KBM-7 (cell line): ENCODE results near the gene MICAL2.
A peak's percentile ranks its signal among the peaks of the same experiment; 100 is the strongest.

ENCODE experiments used
- DNase-seq: peaks from one replicate; pipeline ENCODE4 v3.0.0-alpha.2; 2015
- in situ Hi-C: fragments of 300-500 bp; cut with MboI; formaldehyde crosslinking; loops from 2 replicates; pipeline ENCODE4 v1.14.3; 2020; ENCODE audit warnings: low sequenced_read_pairs, low pct_unique_long_range_greater_than_20kb, mixed read lengths

MICAL2 gene

GRCh38 chr11:12266943-12267342, 156.6 kb downstream of the MICAL2 start:
- in situ Hi-C loops = loop anchor here (25.0 kb wide), 1 partner anchor 455 kb away; no protein-coding TSS in a partner anchor
- DNase-seq = no peak

DNA sequence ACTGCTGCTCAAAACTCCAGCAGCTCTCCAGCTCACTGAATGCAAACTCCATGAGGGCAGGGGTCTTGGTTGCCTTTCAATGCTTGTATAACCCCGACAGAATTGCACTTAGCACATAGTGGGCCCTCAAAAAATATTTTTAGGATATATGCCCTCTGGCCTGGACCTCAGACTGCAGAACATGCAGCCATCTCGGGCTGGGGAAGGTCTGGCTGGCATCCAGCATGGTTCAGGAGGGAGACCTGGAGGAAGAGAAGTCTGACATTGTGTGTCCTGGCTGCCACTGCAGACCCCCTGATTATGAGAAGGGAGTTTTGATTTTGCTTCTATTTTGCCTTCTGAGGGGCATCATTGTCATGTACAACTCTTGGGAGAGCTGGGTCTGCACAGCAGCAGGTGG, 157.5 kb downstream of the MICAL2 start:
- DNase-seq = no peak
- in situ Hi-C loops = loop anchor here (25.0 kb wide), 1 partner anchor 456 kb away; no protein-coding TSS in a partner anchor

- peak; percentile 52 for DNase-seq
- in situ Hi-C loops = loop anchor here (25.0 kb wide), 1 partner anchor 457 kb away; no protein-coding TSS in a partner anchor
These were observed 158.7 kb downstream of the MICAL2 start for GRCh38 chr11:12269104-12269441.

DNA sequence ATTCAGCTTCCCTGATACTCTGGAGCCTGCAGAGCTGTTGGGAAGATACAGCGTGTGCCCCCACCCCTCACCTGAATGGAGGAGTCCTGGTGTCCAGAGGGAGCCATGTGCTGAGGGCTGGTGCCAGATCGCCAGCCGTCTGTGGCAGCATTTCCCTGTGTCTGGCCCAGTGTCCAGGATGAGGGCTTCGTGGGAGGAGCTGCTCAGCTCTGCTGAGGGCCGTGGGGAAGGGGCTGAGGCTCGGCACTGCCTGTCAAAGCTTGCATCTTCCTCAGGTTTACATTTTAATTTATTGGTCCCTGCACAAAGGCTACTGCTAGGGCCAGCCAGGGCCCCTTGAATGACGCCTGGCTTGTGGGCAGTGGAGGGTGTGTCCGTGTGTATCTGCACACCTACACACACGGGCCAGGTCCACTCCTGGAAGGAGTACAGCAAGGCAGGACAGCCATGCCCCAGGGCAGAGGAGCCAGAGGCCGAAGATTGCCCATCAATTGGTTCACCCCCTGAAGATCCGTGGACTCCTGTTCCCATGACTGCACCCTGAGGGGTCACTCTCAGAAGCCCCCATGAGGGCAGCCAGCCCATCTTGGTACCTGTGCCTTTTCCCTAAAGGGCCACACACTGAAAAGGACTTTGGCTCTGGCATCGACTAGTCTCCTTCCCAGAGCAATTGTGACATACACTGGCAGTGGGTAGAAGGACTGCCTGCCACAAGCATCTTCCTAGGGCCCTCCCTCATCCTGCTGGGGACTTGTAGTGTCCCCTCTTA, 159.2 kb downstream of the MICAL2 start:
- in situ Hi-C loops = loop anchor here (25.0 kb wide), 1 partner anchor 457 kb away; no protein-coding TSS in a partner anchor
- no peak for DNase-seq

GRCh38 chr11:12270215-12270797, 159.9 kb downstream of the MICAL2 start:
- in situ Hi-C loops = loop anchor here (25.0 kb wide), 1 partner anchor 458 kb away; no protein-coding TSS in a partner anchor
- no peak for DNase-seq

DNA sequence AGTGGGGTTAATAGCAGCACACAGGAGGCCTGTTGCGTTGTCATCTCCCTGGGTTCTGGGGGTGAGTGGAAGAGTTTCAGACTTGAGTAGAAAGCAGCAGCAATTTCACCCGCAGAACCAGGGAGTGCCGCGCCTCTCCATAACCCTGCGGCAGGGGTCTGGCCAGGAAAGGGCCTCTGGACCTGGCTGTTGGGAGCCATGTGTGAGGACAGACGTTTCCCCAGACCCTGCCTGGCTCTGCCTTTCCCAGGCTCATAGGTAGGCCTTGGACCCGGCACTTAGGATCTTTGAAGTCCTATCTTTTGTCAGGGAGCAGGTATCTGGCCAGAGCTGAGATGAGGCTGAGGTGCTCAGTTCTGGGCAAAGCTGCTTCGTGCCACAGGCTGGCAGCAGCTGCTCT, 160.4 kb downstream of the MICAL2 start:
- in situ Hi-C loops = loop anchor here (25.0 kb wide), 1 partner anchor 459 kb away; no protein-coding TSS in a partner anchor

GRCh38 chr11:12271241-12271640, 160.9 kb downstream of the MICAL2 start:
- no peak for DNase-seq
- in situ Hi-C loops = loop anchor here (25.0 kb wide), 1 partner anchor 459 kb away; no protein-coding TSS in a partner anchor

More for the DNA sequence above, 160.4 kb downstream of the MICAL2 start:
- DNase-seq = no peak

- no peak for DNase-seq
- in situ Hi-C loops = loop anchor here (25.0 kb wide), 1 partner anchor 460 kb away; no protein-coding TSS in a partner anchor
These were observed 161.5 kb downstream of the MICAL2 start for GRCh38 chr11:12271826-12272366.

DNA sequence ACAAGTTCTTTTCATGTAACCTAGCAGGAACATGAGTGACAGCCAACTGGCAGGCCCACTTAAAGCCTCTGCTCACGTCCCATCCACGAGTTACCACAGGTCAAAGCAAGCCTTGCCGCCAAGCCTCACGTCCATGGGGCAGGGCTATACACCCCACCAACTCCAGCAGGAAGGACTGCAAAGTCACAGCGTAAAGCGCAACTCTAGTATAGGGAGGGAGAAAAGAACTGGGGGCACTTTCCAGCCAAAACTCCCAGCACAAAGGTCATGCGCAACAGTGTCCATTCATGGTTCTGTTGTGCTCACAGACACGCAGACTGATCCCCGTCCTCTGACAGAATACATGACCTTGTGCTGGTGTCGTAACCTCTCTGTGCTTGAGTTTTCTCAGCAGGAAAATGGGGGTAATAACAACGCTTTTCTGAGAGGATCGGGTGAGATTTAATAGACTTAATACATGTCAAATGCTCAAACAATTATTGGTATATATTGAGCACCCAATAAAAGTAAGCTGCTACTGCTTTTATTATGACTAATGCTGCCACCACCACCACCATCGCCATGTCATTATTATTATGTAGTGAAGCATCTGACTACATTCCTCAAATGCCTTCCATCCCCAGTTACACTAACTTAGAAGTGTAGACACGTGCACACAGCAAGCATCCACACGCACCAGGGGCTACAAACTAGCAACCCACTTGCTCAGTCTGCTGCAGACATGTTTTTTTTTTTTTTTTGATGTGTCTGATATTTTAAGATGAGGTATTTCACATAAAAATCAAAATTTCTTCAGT, 162.6 kb downstream of the MICAL2 start:
- in situ Hi-C loops = loop anchor here (25.0 kb wide), 1 partner anchor 461 kb away; no protein-coding TSS in a partner anchor
- no peak for DNase-seq

DNA sequence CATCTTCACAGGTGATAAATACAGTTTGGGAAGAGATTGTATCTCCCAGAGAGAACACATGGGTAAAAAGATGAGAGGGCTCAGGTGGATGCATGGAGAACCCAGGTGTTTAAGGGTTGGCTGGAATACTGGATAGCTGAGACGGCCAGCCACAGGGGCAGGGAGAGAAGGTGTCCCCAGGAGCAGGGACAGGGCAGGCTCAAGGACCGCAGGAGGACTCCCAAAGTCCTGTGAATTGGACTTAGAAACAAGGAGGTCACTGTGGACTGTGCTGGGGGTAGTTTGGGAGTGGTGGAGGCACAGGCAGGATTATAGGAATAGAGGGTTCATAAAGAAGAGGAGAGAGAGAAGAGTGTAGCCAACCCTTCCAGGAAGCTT, 163.2 kb downstream of the MICAL2 start:
- no peak for DNase-seq
- in situ Hi-C loops = loop anchor here (25.0 kb wide), 1 partner anchor 461 kb away; no protein-coding TSS in a partner anchor

DNA sequence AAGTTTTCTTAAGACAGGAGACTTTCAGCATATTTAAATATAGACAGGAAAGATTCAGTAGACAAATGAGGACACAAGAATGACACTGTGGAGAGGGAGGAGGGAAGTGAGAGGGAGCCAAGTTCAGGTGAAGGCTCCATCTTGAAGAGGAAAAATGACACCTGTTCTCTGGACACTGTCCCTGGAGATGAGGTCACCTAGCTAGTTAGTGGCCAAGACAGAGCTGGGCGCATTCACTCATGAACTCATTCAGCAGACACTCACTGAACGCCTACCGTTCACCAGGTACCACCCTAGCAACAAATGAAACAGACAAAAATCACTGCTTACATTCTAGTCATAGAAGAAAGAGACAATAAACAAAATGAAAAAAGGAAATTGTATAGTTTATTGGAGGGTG, 163.7 kb downstream of the MICAL2 start:
- DNase-seq = no peak
- in situ Hi-C loops = loop anchor here (25.0 kb wide), 1 partner anchor 462 kb away; no protein-coding TSS in a partner anchor

DNA sequence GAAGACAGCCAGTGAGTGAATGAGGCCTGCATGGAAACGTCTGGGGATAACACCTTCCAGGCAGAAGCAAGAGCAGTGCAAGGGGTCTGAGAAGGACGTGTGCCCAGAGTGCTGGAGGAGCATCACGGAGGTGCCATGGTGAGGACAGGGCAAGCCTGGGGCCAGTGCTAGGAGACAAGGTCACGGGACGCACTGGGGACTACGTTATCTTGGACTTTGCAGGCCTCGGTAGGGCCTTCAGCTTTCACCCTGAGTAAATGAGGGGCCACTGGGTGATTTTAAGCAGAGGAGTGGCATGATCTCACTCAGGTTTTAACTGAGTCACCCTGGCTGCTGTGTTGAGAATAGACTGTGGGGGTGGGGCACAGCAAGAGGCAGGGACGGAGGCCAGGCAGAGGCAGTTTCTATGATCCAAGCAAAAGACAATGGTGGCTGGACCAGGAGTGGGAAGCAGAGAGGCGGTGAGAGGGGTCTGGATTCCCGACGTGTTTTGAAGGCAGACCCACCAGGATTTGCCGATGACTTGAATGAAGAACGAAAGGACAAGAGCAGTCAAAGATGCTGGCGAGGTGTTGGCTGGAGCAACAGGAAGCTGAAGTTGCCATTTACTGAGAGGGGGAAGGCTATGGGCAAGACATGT, 164.3 kb downstream of the MICAL2 start:
- in situ Hi-C loops = loop anchor here (25.0 kb wide), 1 partner anchor 462 kb away; no protein-coding TSS in a partner anchor
- no peak for DNase-seq

DNA sequence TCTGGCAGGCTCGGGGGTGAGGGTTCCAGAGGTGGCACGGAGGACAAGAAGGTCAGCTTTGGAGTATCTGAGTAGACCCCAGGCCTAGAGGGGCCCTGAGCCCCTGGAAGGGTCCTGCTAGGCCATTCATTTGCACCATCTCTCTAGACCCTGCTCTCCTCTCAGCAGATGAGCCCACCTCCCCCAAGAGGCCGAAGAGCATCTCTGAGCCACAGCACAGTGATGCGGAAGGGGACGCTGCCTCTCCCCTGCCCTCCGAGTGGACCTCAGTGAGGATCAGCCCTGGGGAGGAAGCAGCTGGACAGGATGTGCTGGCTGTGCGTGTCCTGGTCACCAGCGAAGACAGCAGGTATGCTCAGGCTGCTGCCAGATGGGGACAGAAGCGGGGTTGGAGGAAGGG, 165.4 kb downstream of the MICAL2 start:
- no peak for DNase-seq
- in situ Hi-C loops = no loop called here

DNA sequence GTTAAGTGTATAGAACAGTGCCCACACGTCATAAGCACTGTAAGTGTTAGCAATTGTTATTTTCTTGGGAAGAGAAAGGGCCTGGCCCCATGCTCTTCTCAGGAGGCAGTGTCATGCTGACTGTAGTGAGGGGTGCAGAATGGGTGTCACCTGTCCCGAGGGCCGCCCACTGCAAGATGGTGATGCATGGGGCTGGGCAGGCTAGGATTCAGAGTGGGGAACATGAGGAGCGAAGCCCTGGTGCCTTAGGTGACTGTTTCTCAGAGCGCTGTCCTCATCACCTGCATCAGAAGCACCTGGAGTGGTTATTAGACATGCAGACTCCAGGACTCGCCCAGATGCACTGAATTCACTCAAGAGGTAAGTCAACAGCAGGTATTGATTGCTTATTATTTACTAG, 166.0 kb downstream of the MICAL2 start:
- DNase-seq = no peak
- in situ Hi-C loops = no loop called here

GRCh38 chr11:12276831-12277475, 166.6 kb downstream of the MICAL2 start:
- in situ Hi-C loops = no loop called here
- no peak for DNase-seq

GRCh38 chr11:12278766-12279671, 168.6 kb downstream of the MICAL2 start:
- DNase-seq = no peak
- in situ Hi-C loops = no loop called here

GRCh38 chr11:12279672-12280108, 169.3 kb downstream of the MICAL2 start:
- no peak for DNase-seq
- in situ Hi-C loops = no loop called here
